Measurements from ENCODE around the gene ZC3H12C.

The ZC3H12C gene

DNA sequence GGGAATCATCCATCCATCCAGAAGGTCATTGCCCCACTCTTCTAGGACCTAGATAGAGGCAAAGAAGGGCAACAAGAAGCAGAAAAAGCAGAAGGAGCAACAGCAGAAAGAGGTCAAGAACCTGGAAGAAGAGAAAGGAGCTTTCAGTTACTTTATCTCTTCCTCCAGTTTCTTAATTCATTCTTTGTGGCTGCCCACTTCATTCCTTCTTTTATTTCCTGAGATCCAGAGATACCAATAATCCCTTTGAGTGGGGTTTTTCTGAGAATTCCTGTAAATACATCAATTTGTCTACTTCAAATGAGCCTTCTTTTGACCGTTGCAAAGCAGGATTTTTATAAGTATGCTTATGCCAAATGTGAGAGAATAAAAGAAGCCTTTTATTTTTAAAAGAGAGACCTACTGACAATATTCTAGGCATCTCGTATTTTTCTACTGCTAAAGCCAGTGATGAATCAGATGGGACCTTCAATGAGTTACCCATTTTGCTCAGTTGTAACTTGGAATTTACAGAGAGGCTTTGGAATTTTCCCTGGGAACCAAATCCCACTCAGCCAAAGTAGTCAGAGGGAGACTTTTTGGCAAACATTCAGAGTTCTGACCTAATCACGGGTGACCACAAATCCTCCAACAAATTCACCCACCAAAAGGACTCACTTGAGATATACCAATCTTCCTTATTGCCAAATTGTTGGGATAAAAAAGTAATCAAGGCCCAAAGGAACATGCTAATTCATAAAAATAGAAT, 54.9 kb downstream of the ZC3H12C start:
- DNase-seq = no peak

DNA sequence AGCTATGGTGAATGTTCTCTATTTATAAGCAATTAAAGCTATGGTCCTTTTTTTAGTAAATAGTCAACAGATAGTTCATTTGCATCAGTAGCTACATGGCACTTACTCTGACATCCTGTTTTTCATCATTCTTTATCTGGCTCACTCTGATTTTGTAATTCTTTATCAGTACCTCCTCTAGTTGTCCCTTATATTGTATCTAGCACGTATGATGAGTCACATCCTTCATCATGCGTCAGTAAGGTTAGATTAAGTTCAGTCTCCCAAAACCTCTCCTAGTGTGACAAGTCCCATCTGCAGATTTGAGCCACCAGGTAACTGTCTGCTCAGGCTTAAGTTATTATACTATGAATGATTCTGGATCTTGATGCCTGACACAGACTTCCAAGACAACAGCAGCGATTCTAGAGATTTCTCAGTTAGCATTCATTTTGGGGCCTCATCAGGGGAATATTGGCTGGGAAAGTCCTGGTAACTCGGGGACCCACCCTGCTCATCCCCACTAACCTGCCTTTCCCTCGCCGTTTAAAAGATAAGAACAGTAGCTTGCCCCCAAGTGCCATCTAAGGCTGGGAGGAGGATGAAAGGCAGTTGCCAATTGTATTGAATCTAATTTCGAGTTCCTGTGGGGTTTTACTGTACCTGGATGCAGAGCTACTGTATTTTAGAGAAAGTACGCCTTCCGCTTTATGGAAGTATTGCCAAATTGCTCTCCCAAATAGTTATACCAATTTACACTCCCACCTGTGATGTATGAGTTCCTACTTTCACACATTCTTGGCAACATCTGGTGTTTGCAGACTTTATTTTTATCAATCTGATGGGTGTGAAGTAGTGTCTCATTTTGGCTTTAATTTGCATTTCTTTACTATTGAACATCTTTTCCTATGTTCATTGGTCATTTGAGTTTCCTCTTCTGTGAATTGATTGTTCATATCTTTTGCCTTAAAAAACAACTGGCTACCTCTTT, 55.9 kb downstream of the ZC3H12C start:
- DNase-seq = peak in 1 of 58 donors; percentile 24

DNA sequence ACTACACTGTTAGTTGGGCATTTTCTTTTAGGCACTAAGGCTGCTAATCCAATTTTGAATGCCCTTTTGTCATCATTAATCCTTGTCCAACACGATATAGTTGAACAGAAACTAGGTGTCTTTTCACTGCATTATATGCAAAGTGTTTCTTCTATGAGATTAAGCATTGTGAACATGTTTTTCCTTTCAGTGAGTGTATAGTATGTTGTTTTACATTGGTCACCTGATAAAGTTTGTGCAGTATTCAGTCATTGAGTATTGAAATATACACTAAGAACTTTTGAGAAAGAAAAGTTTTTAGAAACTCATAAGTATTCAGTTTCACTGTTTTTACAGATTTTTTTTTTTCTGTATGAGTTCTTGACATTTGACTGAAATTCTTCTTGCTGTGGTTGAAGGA, 59.0 kb downstream of the ZC3H12C start:
- DNase-seq = no peak

DNA sequence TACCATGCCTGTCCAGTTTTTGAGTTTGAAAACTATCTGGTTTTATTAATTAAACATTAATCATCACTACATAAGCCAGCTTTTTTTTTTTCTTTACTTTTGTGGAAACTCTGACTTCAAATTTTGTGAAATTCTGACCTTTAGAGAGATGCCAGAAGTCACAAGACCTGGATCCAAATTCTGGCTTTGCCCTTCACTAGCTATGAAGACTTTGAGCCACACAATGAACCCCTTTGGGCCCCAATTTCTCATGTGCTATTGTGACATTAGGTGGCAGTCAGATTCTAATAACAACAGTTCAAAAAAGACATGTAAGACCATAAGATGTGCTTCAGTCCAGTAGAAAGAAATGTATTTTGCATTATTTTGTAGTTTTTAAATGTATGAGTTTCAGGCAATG, 60.3 kb downstream of the ZC3H12C start:
- no peak for DNase-seq

DNA sequence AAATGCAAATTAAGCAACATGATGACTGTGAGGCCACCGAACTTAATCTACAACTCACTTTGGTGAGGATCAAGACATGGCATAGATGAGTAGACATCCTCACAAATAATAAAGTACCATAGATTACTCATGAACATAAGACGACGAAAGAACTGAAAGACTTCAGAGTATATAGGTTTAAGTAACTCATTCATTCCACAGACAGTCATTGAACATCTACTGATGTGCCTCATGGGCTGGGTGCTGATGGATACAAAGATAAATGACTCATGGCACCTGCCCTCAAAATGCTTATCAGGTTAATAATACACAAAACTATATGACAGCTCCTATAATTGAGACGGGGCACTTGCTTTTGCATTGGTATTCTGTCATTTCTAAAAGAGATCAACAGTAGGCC, 63.3 kb downstream of the ZC3H12C start:
- DNase-seq = no peak

DNA sequence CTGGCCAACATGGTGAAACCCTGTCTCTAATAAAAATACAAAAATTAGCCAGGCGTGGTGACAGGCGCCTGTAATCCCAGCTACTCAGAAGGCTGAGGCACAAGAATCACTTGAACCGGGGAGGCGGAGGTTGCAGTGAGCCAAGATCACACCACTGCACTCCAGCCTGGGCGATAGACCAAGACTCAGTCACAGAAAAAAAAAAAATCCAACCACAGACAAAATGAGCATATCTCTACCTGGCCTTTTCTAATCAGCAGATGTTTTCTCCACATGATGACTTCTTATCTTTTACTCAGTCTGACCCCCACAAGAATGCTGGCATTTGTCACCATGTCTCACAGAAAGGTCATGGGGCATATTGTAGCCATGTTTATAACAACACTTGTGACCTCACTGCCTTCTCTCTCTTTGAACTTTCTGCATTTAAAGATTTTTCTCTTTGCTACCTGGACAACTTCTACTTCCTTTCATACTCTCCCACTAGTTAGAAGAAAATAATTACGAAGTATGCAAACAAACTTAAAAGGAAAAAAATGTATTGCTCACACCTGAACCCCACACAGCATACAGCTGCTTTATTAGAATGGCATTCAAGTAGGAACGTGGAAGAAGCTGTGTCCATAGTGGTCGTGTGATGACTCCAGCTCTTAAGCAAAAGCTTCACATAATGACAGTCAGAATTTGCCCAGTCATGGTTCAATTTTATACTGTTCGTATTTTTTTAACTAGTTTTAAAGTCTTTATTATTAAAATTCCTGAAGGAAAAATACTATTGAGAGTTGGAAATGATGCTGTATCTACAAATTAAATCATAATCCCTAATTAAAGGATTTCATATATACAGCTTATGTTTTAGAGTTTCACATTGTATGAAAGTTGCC, 65.4 kb downstream of the ZC3H12C start:
- DNase-seq = no peak

DNA sequence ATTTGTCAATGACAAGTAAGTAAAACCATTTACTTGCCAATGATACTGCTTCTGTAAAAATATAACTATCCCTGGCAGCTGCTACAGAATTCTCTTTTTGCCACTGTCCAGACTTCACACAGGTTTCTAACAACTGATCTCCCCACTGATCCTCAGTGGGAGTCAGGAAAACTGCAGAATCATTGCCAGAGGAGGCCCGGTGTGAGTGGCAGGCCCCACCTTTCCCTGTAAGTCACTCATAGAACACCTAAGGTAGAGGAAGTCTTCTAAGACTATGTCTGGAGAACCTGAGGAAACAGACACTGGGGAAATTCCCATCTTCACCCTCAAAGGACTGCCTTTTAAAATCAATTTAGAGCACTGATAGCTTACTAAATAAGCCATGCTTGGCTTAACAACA, 66.3 kb downstream of the ZC3H12C start:
- DNase-seq = no peak

DNA sequence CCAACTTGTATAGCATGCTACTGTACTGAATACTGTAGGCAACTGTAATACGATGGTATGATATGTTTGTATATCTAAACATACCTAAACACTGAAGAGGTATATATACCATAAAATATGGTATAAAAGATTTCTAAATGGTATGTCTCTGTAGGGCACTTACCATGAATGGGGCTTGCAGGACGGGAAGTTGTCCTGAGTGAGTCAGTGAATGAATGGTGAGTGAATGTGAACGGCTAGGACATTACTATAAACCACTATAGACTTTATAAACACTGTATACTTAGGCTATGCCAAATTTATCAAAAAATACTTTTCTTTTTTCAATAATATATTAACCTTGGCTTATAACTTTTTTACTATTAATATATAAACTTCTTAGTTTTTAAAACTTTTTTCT, 66.8 kb downstream of the ZC3H12C start:
- no peak for DNase-seq

DNA sequence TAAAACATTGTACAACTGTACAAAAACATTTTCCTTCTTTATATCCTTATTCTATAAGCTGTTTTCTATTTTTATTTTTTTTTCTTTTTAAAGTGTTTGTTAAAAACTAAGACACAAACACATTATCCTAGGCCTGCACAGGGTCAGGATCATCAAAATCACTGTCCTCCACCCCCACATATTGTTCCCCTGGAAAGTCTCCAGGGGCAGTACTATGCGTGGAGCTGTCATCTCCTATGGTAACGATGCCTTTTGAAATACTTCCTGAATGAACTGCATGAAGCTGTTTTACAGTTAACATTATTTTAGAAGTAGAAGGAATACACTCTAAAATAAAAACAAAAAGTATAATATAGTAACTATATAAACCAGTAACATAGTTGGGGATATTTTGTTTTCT, 67.2 kb downstream of the ZC3H12C start:
- DNase-seq = no peak

DNA sequence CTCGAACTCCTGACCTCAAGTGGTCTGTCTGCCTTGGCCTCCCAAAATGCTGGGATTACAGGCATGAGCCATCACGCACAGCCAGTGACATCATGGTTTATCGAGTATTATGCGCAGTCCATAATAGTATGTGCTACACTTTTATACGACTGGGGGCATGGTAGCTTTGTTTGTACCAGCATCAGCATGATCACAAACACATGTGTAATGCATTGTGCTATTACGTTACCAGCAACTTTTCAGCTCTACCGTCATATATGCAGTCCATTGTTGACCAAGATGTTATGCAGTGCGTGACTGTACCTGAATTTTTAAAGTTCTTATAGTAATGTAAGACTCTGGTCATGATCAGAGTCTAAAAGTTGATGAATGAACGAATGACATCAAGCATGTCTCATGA, 67.9 kb downstream of the ZC3H12C start:
- DNase-seq = no peak

DNA sequence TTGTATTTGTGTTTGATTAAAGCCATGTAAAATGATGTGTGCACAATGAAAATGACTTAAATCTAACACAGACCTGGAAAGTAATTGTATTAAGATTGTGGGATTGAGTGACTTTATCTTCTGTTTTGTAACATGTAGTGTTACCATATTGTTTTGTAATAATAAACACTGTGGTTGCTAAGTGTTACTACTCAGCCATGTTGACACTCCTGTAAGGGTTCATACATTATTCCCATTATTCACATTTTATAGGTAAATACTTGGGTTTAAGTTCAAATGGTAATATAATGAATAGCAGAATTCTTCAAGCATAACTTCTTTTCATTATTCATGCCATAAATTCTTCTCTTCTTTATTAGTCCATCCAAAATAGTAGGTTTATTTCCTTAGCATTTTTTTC, 69.0 kb downstream of the ZC3H12C start:
- DNase-seq = no peak

DNA sequence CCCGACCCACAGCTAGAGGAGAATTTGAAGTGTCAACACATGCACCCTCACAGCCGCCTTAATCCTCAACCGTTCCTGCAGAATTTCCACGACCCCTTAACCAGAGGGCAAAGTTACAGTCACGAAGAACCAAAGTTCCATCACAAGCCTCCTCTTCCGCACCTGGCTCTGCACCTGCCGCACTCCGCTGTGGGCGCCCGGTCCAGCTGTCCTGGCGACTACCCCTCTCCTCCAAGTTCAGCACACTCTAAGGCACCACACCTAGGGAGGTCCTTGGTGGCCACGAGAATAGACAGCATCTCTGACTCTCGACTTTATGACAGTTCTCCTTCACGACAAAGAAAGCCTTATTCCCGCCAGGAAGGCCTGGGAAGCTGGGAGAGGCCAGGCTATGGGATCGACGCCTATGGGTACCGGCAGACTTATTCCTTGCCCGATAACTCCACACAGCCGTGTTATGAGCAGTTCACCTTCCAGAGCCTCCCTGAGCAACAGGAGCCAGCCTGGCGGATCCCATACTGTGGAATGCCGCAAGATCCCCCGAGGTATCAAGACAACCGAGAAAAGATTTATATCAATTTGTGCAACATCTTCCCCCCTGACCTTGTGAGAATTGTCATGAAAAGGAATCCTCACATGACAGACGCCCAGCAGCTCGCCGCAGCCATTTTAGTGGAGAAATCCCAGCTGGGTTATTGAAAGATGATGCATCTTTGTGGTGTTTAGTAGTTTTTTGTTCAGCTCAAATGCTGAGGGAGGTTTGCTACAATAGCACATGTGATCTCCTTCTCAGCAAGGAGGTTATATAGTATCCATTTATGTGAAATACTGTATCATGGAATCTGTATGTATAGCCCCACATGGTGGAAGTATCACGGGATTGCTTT, 72.1 kb downstream of the ZC3H12C start:
- no peak for DNase-seq

DNA sequence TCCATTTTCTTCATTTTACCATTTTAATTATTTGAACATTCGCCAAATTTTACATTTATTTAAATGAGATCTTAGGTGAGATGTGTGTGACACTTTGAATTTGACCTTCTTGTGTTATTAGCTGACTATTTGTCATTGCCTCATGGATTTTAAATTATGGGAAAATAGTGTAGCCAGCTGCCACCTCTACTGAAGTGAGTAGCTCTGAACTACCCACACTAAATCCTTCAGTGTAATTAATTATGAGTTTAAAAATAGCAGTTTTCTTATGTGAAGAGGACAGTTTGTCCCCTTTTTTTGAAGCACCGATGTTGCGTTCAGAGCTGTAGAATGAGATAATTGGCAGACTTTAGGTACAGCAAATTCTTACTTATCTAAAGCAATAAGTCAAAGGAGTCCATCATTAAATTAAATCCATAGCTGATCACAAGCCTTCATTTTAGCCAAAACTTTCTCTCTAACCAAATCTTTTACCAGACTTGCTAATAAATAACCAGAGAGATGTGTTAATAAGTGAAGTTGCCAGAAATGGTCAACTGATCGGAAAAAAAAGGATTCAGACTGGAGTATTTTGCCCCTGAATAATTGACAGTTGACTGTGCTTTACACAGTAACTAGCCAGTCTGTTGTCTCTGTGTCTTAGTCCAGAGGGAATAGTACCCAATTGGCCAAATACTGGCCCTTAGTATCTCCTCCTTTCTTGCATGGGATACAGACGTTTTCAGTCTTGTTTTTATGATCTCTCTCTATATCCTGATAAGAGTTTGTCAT, 75.0 kb downstream of the ZC3H12C start:
- no peak for DNase-seq

DNA sequence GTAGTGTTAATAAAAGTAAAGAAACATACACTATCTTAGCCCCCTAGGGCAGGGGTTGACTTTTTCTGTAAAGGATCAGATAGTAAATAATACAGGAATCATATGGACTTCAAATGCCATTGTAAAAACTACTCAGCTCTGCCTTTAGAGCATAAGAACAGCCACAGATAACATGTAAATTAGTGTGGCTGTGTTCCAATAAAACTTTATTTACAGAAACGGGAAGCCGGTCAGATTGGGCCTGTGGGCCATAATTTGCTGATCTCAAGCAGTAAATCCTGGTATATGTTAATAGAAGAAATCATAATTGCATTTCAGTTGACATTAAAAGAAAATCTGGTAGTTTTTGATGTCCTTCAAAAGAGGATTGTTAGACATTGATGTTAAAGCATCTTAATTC, 76.5 kb downstream of the ZC3H12C start:
- DNase-seq = no peak

DNA sequence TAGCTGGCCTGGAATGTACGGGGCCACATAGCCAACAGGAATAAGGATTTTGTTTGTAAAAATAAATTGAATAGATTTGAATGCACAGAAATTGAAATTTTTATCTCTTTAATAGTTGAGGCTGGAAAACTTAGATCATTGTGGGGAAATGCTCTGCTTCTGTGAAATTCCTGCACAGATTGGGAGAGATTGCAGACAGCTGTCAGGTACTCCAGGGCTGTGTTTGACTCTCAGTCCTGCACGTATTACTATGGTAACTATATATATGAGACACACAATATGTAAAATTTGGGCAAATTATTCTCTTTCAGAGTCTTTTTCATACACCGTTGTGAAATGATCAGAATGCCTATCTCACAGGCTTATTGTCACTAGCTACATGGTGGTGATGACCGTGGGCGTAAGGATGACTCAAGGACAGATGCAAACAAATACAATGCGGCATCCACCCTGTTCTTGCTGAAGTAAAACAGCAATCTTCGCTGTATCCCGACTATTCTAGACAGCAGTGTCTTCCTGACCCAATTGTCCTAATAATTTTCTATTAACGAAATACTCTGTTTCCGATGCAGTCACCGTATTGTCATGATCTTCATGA, 79.4 kb downstream of the ZC3H12C start:
- DNase-seq = peak in 3 of 58 donors; percentile 9 to 43 (median 22)

DNA sequence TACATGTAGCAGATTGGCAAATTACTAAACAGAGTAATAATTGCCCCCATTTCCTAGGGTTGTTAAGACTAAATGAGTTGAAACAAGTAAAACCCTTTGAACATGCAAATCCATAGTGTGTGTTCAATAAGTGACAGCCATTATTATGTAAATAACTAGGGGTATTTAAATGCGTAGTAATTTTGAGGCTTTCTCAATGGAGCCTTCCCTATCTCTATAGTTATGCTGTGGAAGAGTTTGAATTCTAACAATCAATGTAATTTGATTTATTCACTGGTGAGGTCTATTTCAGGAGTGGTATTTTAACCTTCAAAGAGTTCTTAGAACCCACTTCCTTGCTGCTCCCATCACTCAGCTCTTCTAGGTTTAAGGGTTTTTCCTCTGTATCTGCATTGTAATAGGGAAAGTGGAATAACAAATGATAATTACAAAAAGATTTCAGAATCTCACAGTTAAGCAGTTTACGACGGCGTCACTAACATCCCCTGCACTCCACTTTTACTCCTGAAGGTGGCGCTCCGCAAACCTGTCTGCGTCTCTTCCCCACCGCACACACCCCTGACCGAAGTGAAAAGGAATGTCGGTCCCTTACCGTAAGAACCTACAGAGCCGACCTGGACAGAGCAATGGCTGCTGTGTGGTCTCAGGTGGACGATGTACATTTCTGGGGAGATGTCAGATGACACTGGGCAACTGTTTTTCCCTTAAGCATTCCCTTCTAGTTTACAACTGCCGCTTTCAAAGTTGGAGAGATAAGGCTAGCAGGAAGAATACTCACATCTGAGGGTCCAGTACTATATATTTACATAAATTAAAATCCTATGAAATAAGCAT, 80.8 kb downstream of the ZC3H12C start:
- DNase-seq = peak in 28 of 58 donors; percentile 11 to 54 (median 28)

DNA sequence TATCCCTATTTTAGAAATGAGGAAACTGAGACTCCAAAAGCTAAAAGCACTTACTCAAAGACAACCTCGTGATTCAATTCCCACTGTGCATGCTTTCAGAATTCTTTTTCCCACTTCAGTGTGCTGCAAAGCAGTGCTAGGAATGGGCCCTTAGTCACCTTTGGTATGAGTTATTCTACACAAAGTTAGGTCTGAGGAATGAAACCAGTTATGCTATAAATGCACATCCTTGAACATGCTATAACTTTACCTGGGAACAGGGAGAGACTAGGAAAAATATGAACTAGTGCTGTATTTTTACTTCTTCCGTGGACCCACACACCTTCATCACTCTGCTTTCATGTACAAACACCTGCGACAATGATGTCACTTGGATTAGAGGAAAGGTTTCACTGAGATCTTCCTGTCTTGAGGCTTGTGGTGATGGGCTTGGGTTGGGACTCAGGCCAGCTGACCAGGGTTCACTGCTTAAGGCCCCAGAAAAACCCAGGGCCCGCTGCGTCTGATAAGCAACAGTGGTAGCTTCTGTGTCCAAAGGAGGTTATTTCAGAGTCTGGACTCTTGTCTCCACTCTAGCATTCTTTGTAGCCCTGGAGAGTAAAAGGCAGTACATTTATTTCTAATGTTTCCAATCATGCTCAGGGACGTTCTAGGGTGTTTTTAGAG, 81.6 kb downstream of the ZC3H12C start:
- peak in 1 of 58 donors; percentile 10 for DNase-seq
